ENCODE data around the gene ASZ1. TPM values are rescaled to one million over a fixed set of nuclear protein-coding genes. Genes with fewer than 3 reads are reported as not detected.

Gene ASZ1
- total and polyA plus RNA-seq, 2 of the 4 experiments (the other 2 are of a cell fraction), result not detected

GRCh38 chr7:117347480-117347879, 79.8 kb downstream of the ASZ1 start:
- H3K4ac ChIP-seq (ENCODE audit: low read depth, low read length), result no peak overlapping the region
- H4K91ac ChIP-seq (ENCODE audit: insufficient read depth, low read depth, low read length), result no peak overlapping the region
- DNase-seq (no peak), ATAC-seq (ENCODE audit: low read depth) (no peak)
- H2AK9ac ChIP-seq (replicated peaks; ENCODE audit: low read depth, low read length, poor library complexity), result no peak overlapping the region
- H2BK120ac ChIP-seq (ENCODE audit: low read depth, low read length), result no peak overlapping the region
- no peak overlapping the region for H4K5ac ChIP-seq (ENCODE audit: low read depth, low read length)
- CTCF ChIA-PET, result no interaction called here
- H2BK15ac ChIP-seq (ENCODE audit: low read depth, low read length), result no peak overlapping the region
- no peaks in the 10 kb centered on the region for H3K4me1 ChIP-seq (ENCODE audit: control insufficient read depth, insufficient read depth, low read length)
- no peak overlapping the region for H3K4me3 ChIP-seq (ENCODE audit: insufficient read depth, low read depth, low read length)
- H2BK5ac ChIP-seq (ENCODE audit: low read depth, low read length, poor library complexity, severe bottlenecking), result no peak overlapping the region
- no peak overlapping the region for H3K56ac ChIP-seq (ENCODE audit: extremely low read depth, insufficient read depth, low read length)
- dilution Hi-C loops (cut with HindIII; ENCODE audit: low sequenced_read_pairs, unreplicated experiment) (no loop called here), in situ Hi-C loops (cut with MboI; ENCODE audit: low sequenced_read_pairs) (no loop called here), intact Hi-C loops (cut with micrococcal nuclease) (no loop called here)
- H3K79me1 ChIP-seq (ENCODE audit: low read depth in 1 of 2, low read length in 2 of 2), result no peaks in the 10 kb centered on the region
- TF ChIP-seq RAD21 (IDR thresholded peaks at IDR 0.05; ENCODE audit: low read length) (no peak), RCOR1 (IDR thresholded peaks at IDR 0.05; ENCODE audit: insufficient replicate concordance, low read length) (no peak), RFX5 (IDR thresholded peaks at IDR 0.05; ENCODE audit: low read depth, low read length) (no peak)
- no peak overlapping the region for H2AFZ ChIP-seq (replicated peaks; ENCODE audit: low read length, poor library complexity)
- no peak overlapping the region for H3K9ac ChIP-seq (ENCODE audit: low read depth, low read length)
- H3K9me3 ChIP-seq (ENCODE audit: control insufficient read depth, insufficient read depth, low read length), result no peaks in the 10 kb centered on the region
- BruUV-seq (replicated peaks), result no TSS peak
- H3K14ac ChIP-seq (replicated peaks; ENCODE audit: low read depth, low read length), result no peak overlapping the region
- WGBS, 2 experiments (ENCODE audit: extremely low coverage in 2 of 2, insufficient read length in 1 of 2), result 88% methylated on average over 4 of the region's 6 CpGs; no CpG with 5 or more reads in 1 of the 2 experiments
- POLR2A ChIA-PET (ENCODE audit: unreplicated experiment), result interaction anchor here (0.8 kb wide), 1 partner anchor 232 kb away, joined by 6 read pairs; no protein-coding TSS in a partner anchor
- no peak overlapping the region for H3K18ac ChIP-seq (ENCODE audit: low read depth, low read length)
- no peaks in the 10 kb centered on the region for H3K36me3 ChIP-seq (ENCODE audit: control insufficient read depth, insufficient read depth, low read length)
- no peak overlapping the region for H3K4me2 ChIP-seq (ENCODE audit: low read depth, low read length)
- H2BK20ac ChIP-seq (ENCODE audit: low read depth, low read length), result no peak overlapping the region
- peaks cover 2% of the 10 kb centered on the region for H3K27me3 ChIP-seq (ENCODE audit: control insufficient read depth, insufficient read depth, low read length)
- no peak overlapping the region for H3K23ac ChIP-seq (ENCODE audit: low read depth, low read length)
- no peaks in the 10 kb centered on the region for H3K9me1 ChIP-seq (ENCODE audit: insufficient read depth, low read length)
- no peak overlapping the region for H3K27ac ChIP-seq (ENCODE audit: insufficient read depth, low read length)
- no peak overlapping the region for H4K8ac ChIP-seq (ENCODE audit: low read depth in 2 of 2, low read length in 2 of 2)
- no peaks in the 10 kb centered on the region for H4K20me1 ChIP-seq (ENCODE audit: insufficient read depth, low read length)
- H2AK5ac ChIP-seq (ENCODE audit: low read depth, low read length), result no peak overlapping the region
